ENCODE results near the gene USP30. TPM values are rescaled to one million over a fixed set of nuclear protein-coding genes. Genes with fewer than 3 reads are reported as not detected.

The USP30 gene
- polyA plus RNA-seq, 1 experiment: 18.2 TPM

- no peaks in the 10 kb centered on the region for H3K27me3 ChIP-seq (ENCODE audit: control insufficient read depth, insufficient read depth, low read length)
- CTCF ChIA-PET: interaction anchor here (1.0 to 1.5 kb wide), 2 partner anchors 23 to 471 kb away, joined by 3 read pairs; no protein-coding TSS in a partner anchor
- H3K27ac ChIP-seq (ENCODE audit: low read depth, low read length): peak overlapping the region; percentile 77
- no peak overlapping the region for H3K4me3 ChIP-seq (ENCODE audit: low read depth, low read length)
- POLR2A ChIA-PET: no interaction called here
- H3K9me3 ChIP-seq (ENCODE audit: control insufficient read depth, insufficient read depth, low read length): no peaks in the 10 kb centered on the region
- no peak for TF ChIP-seq CTCF (IDR thresholded peaks at IDR 0.05; ENCODE audit: low read depth, low read length)
- no peak for DNase-seq (ENCODE audit: low read depth, low spot score)
Measured at GRCh38 chr12:109088818-109089217, 36.4 kb downstream of the USP30 start.

- POLR2A ChIA-PET: no interaction called here
- CTCF ChIA-PET: interaction anchor here (0.7 kb wide), 1 partner anchor 525 kb away, joined by 3 read pairs; no protein-coding TSS in a partner anchor
- Histone ChIP-seq H3K27ac (ENCODE audit: low read depth, low read length) (no peak overlapping the region), H3K9me3 (ENCODE audit: control insufficient read depth, insufficient read depth, low read length) (no peaks in the 10 kb centered on the region), H3K4me3 (ENCODE audit: low read depth, low read length) (no peak overlapping the region), H3K27me3 (ENCODE audit: control insufficient read depth, insufficient read depth, low read length) (no peaks in the 10 kb centered on the region)
- no peak for TF ChIP-seq CTCF (IDR thresholded peaks at IDR 0.05; ENCODE audit: low read depth, low read length)
- no peak for DNase-seq (ENCODE audit: low read depth, low spot score)
Measured at GRCh38 chr12:109089683-109090082, 37.3 kb downstream of the USP30 start.

- H3K27me3 ChIP-seq (ENCODE audit: control insufficient read depth, insufficient read depth, low read length): no peaks in the 10 kb centered on the region
- H3K9me3 ChIP-seq (ENCODE audit: control insufficient read depth, insufficient read depth, low read length): no peaks in the 10 kb centered on the region
- H3K4me3 ChIP-seq (ENCODE audit: low read depth, low read length): peak overlapping the region; percentile 75
- DNase-seq (ENCODE audit: low read depth, low spot score): no peak
- TF ChIP-seq CTCF (IDR thresholded peaks at IDR 0.05; ENCODE audit: low read depth, low read length): no peak
- ChIA-PET CTCF (interaction anchor here (0.6 to 1.3 kb wide), 14 partner anchors 10 to 528 kb away, joined by 3 to 5 read pairs (median 3); partner anchors contain the start of gene SVOP), POLR2A (no interaction called here)
- no peak overlapping the region for H3K27ac ChIP-seq (ENCODE audit: low read depth, low read length)
Measured at GRCh38 chr12:109092497-109093021, 40.2 kb downstream of the USP30 start.

GRCh38 chr12:109093022-109093918 lies 40.9 kb downstream of the USP30 start, which contains the start of gene ALKBH2:
TSS of gene ALKBH2 (minus strand) at chr12:109093472. CDS start at chr12:109092786, 686 bp downstream.
- POLR2A ChIA-PET: no interaction called here
- peak; percentile 99 for TF ChIP-seq CTCF (IDR thresholded peaks at IDR 0.05; ENCODE audit: low read depth, low read length)
- CTCF ChIA-PET: interaction anchor here (0.6 to 2.7 kb wide), 18 partner anchors 9 to 531 kb away, joined by 3 to 11 read pairs (median 3); partner anchors contain the start of genes ISCU and SVOP
- H3K4me3 ChIP-seq (ENCODE audit: low read depth, low read length): peak within 1 kb of the TSS; percentile 75
- peak; percentile 72 for DNase-seq (ENCODE audit: low read depth, low spot score)
- H3K27ac ChIP-seq (ENCODE audit: low read depth, low read length): peak within 1 kb of the TSS; percentile 65
- no peaks in the 10 kb centered on the region for H3K27me3 ChIP-seq (ENCODE audit: control insufficient read depth, insufficient read depth, low read length)
- H3K9me3 ChIP-seq (ENCODE audit: control insufficient read depth, insufficient read depth, low read length): no peaks in the 10 kb centered on the region

- no peaks in the 10 kb centered on the region for H3K9me3 ChIP-seq (ENCODE audit: control insufficient read depth, insufficient read depth, low read length)
- H3K4me3 ChIP-seq (ENCODE audit: low read depth, low read length): peak overlapping the region; percentile 61
- CTCF ChIA-PET: interaction anchor here (0.5 to 0.6 kb wide), 3 partner anchors 99 to 945 kb away, joined by 3 to 5 read pairs (median 5); no protein-coding TSS in a partner anchor
- H3K27ac ChIP-seq (ENCODE audit: low read depth, low read length): no peak overlapping the region
- DNase-seq (ENCODE audit: low read depth, low spot score): no peak
- TF ChIP-seq CTCF (IDR thresholded peaks at IDR 0.05; ENCODE audit: low read depth, low read length): no peak
- POLR2A ChIA-PET: interaction anchor here (0.7 kb wide), 1 partner anchor 293 kb away, joined by 3 read pairs; no protein-coding TSS in a partner anchor
- H3K27me3 ChIP-seq (ENCODE audit: control insufficient read depth, insufficient read depth, low read length): no peaks in the 10 kb centered on the region
Measured at GRCh38 chr12:109097140-109097434, 44.7 kb downstream of the USP30 start.

All from AG04450 (cell line).